PC-9 (cell line): ENCODE measurements around the gene IKZF3. TPM values are rescaled to one million over a fixed set of nuclear protein-coding genes. Genes with fewer than 3 reads are reported as not detected.
A peak's percentile ranks its signal among the peaks of the same experiment; 100 is the strongest.

ENCODE experiments used
- BruUV-seq: library from RNA; stranded (reverse); fragments of 400-500 nt; replicated peaks from 2 replicates; lab custom pipeline; 2021; lab: Mats Ljungman, UMichigan
- CTCF ChIA-PET: fragments of 300-600 bp; sonication (Branson Sonifier 250); formaldehyde crosslinking; loops from one replicate; lab custom pipeline; 2022; ENCODE audit warnings: antibody characterized with exemption; lab: Charles Lee
- POLR2A ChIA-PET: fragments of 300-600 bp; sonication (Branson Sonifier 250); formaldehyde crosslinking; loops from one replicate; lab custom pipeline; 2022; ENCODE audit warnings: antibody characterized with exemption; ENCODE audit not compliant: unreplicated experiment; lab: Charles Lee
- DNase-seq, 2 experiments: peaks; one replicate each; pipeline versions ENCODE4 v3.0.0 to v3.0.0-alpha.2; 2015 to 2022; ENCODE audit warnings: mixed read lengths in 1 of 2
- H2AFZ ChIP-seq: fragments of 200-600 bp; sonication (generic); 2 replicates; pipeline ENCODE4 v1.8.1; 2017; ENCODE audit warnings: antibody characterized with exemption
- H3F3A ChIP-seq: fragments of 200-600 bp; sonication (generic); 2 replicates; pipeline ENCODE4 v1.8.1; 2017; ENCODE audit warnings: antibody characterized with exemption, mild to moderate bottlenecking, low read depth; ENCODE audit not compliant: insufficient read depth
- H3K27ac ChIP-seq: fragments of 200-600 bp; sonication (generic); 2 replicates; pipeline ENCODE4 v1.6.1; 2016; ENCODE audit warnings: mixed run types
- H3K27me3 ChIP-seq: fragments of 200-600 bp; sonication (generic); 2 replicates; pipeline ENCODE4 v1.6.1; 2016; ENCODE audit warnings: low read depth, mixed run types; ENCODE audit not compliant: insufficient read depth
- H3K36me3 ChIP-seq: fragments of 200-600 bp; sonication (generic); 2 replicates; pipeline ENCODE4 v1.6.1; 2016; ENCODE audit warnings: low read depth, mixed run types
- H3K4me1 ChIP-seq: fragments of 200-600 bp; sonication (generic); replicated peaks from 2 replicates; pipeline ENCODE4 v1.6.1; 2016; ENCODE audit warnings: mixed run types; ENCODE audit not compliant: insufficient read depth
- H3K4me2 ChIP-seq: fragments of 200-600 bp; sonication (generic); 2 replicates; pipeline ENCODE4 v1.6.1; 2017; ENCODE audit warnings: mixed run types
- H3K4me3 ChIP-seq: fragments of 200-600 bp; sonication (generic); 2 replicates; pipeline ENCODE4 v1.6.1; 2016; ENCODE audit warnings: mixed run types
- H3K79me2 ChIP-seq: fragments of 200-600 bp; sonication (generic); 2 replicates; pipeline ENCODE4 v1.6.1; 2017; ENCODE audit warnings: low read depth, mixed run types
- H3K9me2 ChIP-seq: fragments of 200-600 bp; sonication (generic); 2 replicates; pipeline ENCODE4 v1.8.1; 2017; ENCODE audit warnings: mild to moderate bottlenecking; ENCODE audit not compliant: insufficient read depth
- H3K9me3 ChIP-seq: fragments of 200-600 bp; sonication (generic); 2 replicates; pipeline ENCODE4 v1.8.1; 2016; ENCODE audit warnings: low read depth; ENCODE audit not compliant: insufficient read depth
- H4K20me1 ChIP-seq: fragments of 200-600 bp; sonication (generic); 2 replicates; pipeline ENCODE4 v1.8.1; 2017; ENCODE audit not compliant: insufficient read depth
- EZH2 ChIP-seq: fragments of 200-600 bp; sonication (generic); IDR thresholded peaks from 2 replicates; pipeline ENCODE4 v1.8.0; 2017; ENCODE audit warnings: antibody characterized with exemption, low read depth
- intact Hi-C: fragments of 100-400 bp; cut with micrococcal nuclease; formaldehyde crosslinking; loops from one replicate; pipeline ENCODE4 v1.10.0; 2022; ENCODE audit not compliant: unreplicated experiment
- total RNA-seq: library from RNA; stranded (reverse); gene quantifications from 2 replicates; pipeline ENCODE4 v1.2.3, GENCODE V29; 2021
- TF ChIP-seq, protein P1 (sequence below): fragments of 200-600 bp; sonication (generic); conservative IDR thresholded peaks from 2 replicates; pipeline ENCODE4 v1.6.1; 2017; ENCODE audit warnings: mixed run types, antibody characterized with exemption, mild to moderate bottlenecking, moderate library complexity

The IKZF3 gene
- total RNA-seq, 1 experiment from 2014 or later: 0.04 TPM

DNA sequence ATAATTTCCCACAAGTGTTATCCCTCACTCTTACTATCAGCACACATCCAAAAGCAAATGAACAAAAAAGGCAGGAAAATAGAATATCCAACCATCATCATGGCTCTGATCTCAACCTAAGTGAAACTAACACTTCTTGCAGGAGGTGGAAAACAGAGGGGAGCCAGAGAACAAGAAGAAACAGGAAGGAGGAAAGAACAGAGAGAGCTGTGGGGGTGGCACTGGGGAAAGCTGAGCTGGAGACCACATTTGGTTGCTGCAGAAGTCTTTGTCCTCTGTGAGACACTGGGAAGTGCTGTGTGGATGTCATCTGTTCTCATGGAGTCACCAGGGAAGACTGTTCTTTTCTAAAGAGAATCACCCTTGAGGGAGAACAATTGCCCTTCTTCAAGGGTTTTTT is 91.7 kb downstream of the IKZF3 start:
- H3K36me3 ChIP-seq: no peaks in the 10 kb centered on the region
- ChIA-PET CTCF (no interaction called here), POLR2A (interaction anchor here (0.7 kb wide), 1 partner anchor 9 kb away, joined by 7 read pairs; no protein-coding TSS in a partner anchor)
- H4K20me1 ChIP-seq: no peaks in the 10 kb centered on the region
- H3K4me2 ChIP-seq: no peak overlapping the region
- intact Hi-C loops: loop anchor here (5.0 kb wide), 1 partner anchor 155 kb away; the partner anchor contains the start of genes LRRC3C and ORMDL3
- H3K4me1 ChIP-seq: peaks cover 38% of the 10 kb centered on the region
- no peak overlapping the region for H2AFZ ChIP-seq
- H3K9me2 ChIP-seq: no peaks in the 10 kb centered on the region
- no peaks in the 10 kb centered on the region for H3K9me3 ChIP-seq
- no peaks in the 10 kb centered on the region for H3K27me3 ChIP-seq
- no peak for DNase-seq
- no peak for TF ChIP-seq EZH2
- TF ChIP-seq, protein P1, sequence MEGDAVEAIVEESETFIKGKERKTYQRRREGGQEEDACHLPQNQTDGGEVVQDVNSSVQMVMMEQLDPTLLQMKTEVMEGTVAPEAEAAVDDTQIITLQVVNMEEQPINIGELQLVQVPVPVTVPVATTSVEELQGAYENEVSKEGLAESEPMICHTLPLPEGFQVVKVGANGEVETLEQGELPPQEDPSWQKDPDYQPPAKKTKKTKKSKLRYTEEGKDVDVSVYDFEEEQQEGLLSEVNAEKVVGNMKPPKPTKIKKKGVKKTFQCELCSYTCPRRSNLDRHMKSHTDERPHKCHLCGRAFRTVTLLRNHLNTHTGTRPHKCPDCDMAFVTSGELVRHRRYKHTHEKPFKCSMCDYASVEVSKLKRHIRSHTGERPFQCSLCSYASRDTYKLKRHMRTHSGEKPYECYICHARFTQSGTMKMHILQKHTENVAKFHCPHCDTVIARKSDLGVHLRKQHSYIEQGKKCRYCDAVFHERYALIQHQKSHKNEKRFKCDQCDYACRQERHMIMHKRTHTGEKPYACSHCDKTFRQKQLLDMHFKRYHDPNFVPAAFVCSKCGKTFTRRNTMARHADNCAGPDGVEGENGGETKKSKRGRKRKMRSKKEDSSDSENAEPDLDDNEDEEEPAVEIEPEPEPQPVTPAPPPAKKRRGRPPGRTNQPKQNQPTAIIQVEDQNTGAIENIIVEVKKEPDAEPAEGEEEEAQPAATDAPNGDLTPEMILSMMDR: no peak
- no peak overlapping the region for H3K27ac ChIP-seq
- no peak overlapping the region for H3K4me3 ChIP-seq
- H3K79me2 ChIP-seq: no peaks in the 10 kb centered on the region
- peaks cover 37% of the 10 kb centered on the region for H3F3A ChIP-seq
- no TSS peak for BruUV-seq

GRCh38 chr17:39769974-39770587 is 94.0 kb downstream of the IKZF3 start:
- POLR2A ChIA-PET: interaction anchor here (0.6 to 0.7 kb wide), 3 partner anchors 12 to 129 kb away, joined by 3 to 8 read pairs (median 4); no protein-coding TSS in a partner anchor
- peak overlapping the region; percentile 75 for H3K27ac ChIP-seq

DNA sequence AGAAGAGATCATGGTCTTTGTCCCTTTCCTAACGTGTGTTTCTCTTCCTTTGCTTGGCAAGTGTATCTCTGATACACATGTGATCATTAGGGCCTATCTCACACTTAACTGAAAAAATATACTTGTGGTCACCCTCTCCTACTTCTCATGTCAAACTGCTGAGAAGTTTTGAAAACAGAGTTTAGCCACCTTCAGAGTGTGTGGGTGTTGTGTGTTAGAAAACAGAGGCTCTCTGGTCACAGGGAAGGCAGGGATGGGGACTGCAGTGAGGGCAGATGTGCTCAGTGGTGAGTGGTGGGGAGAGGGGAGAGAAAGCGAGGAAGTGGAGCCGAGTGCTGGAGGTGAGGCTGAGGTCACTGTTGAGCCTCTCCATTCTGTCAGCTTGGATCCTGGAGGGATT is 97.0 kb downstream of the IKZF3 start:
- H3K36me3 ChIP-seq: no peaks in the 10 kb centered on the region
- H3K4me2 ChIP-seq: no peak overlapping the region
- BruUV-seq: no TSS peak
- H3K9me2 ChIP-seq: no peaks in the 10 kb centered on the region
- no peaks in the 10 kb centered on the region for H3K79me2 ChIP-seq
- no peak overlapping the region for H3K27ac ChIP-seq
- H3K27me3 ChIP-seq: no peaks in the 10 kb centered on the region
- no peaks in the 10 kb centered on the region; the same call in 1 of the 2 replicates for H3K9me3 ChIP-seq
- intact Hi-C loops: no loop called here
- CTCF ChIA-PET: no interaction called here
- H4K20me1 ChIP-seq: no peaks in the 10 kb centered on the region
- TF ChIP-seq, protein P1: no peak
- TF ChIP-seq EZH2: no peak
- DNase-seq: no peak
- peaks cover 37% of the 10 kb centered on the region for H3F3A ChIP-seq
- peaks cover 24% of the 10 kb centered on the region for H3K4me1 ChIP-seq
- POLR2A ChIA-PET: interaction anchor here (0.6 kb wide), 1 partner anchor 11 kb away, joined by 4 read pairs; no protein-coding TSS in a partner anchor
- H3K4me3 ChIP-seq: no peak overlapping the region
- no peak overlapping the region for H2AFZ ChIP-seq

More at GRCh38 chr17:39769974-39770587, 94.0 kb downstream of the IKZF3 start:
- peak; percentile 66 to 99 for DNase-seq
- H3K4me2 ChIP-seq: peak overlapping the region; percentile 53
- CTCF ChIA-PET: no interaction called here
- no peaks in the 10 kb centered on the region for H4K20me1 ChIP-seq
- H3K4me3 ChIP-seq: no peak overlapping the region
- peaks cover 37% of the 10 kb centered on the region for H3F3A ChIP-seq
- intact Hi-C loops: loop anchor here (1.0 to 5.0 kb wide), 3 partner anchors 9 to 157 kb away; partner anchors contain the start of genes LRRC3C and ORMDL3
- H3K9me3 ChIP-seq: no peaks in the 10 kb centered on the region
- no peak for TF ChIP-seq EZH2
- TF ChIP-seq, protein P1: no peak
- no peak overlapping the region for H2AFZ ChIP-seq
- no TSS peak for BruUV-seq
- H3K36me3 ChIP-seq: no peaks in the 10 kb centered on the region
- H3K9me2 ChIP-seq: no peaks in the 10 kb centered on the region
- H3K4me1 ChIP-seq: peaks cover 38% of the 10 kb centered on the region
- no peaks in the 10 kb centered on the region for H3K27me3 ChIP-seq
- H3K79me2 ChIP-seq: no peaks in the 10 kb centered on the region
